ENCODE data around the gene GRM7.

- TF ChIP-seq CTCF (IDR thresholded peaks at IDR 0.05) (no peak), POLR2AphosphoS5 (IDR thresholded peaks at IDR 0.05) (no peak)
Observed at GRCh38 chr3:7307410-7307809, 446.5 kb downstream of the GRM7 start.
